WERI-Rb-1 (cell line): ENCODE data around the gene GLRX5.

Source experiments
- DNase-seq: peaks from one replicate; pipeline ENCODE4 v3.0.0-alpha.2; 2020
- H3K27ac ChIP-seq: fragments of 250-450 bp; sonication (Bioruptor Pico); 2 replicates; pipeline ENCODE4 v1.5.1; 2020; ENCODE audit warnings: mild to moderate bottlenecking, moderate library complexity
- H3K27me3 ChIP-seq: fragments of 250-450 bp; sonication (Bioruptor Pico); 2 replicates; pipeline ENCODE4 v1.5.1; 2021; ENCODE audit warnings: mild to moderate bottlenecking, low read depth, moderate library complexity; ENCODE audit not compliant: insufficient read depth, severe bottlenecking
- H3K36me3 ChIP-seq: fragments of 250-450 bp; sonication (Bioruptor Pico); 2 replicates; pipeline ENCODE4 v1.5.1; 2020; ENCODE audit warnings: mild to moderate bottlenecking, moderate library complexity
- H3K4me3 ChIP-seq: 2 replicates; pipeline ENCODE4 v1.5.1; 2011; ENCODE audit warnings: low read depth, mild to moderate bottlenecking, control low read depth, low read length
- H3K9me3 ChIP-seq: fragments of 250-450 bp; sonication (Bioruptor Pico); 2 replicates; pipeline ENCODE4 v1.5.1; 2021; ENCODE audit warnings: mild to moderate bottlenecking, moderate library complexity; ENCODE audit not compliant: severe bottlenecking
- CTCF ChIP-seq: IDR thresholded peaks from 2 replicates; pipeline ENCODE4 v1.5.1; 2011; ENCODE audit warnings: low read depth, mild to moderate bottlenecking, control low read depth, inconsistent platforms, low read length

Gene GLRX5

DNA sequence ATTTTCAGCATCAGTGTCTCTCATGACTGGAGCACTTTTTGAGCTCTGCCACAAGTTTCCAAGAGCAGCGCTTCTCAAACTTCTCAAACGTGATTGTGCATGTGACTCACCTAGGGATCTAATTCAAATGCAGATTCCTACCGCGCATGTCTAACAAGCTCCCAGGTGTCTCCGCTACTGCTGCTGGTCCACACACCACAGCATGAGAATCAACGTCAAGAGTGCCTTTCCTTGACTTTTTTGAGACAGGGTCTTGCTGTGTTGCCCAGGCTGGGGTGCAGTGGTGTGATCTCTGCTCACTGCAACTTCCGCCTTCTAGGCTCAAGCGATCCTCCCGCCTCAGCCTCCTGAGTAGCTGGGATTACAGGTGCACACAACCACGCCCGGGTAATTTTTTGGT is 22.4 kb downstream of the GLRX5 start:
- no peak overlapping the region for H3K27ac ChIP-seq
- no peaks in the 10 kb centered on the region for H3K36me3 ChIP-seq
- no peak overlapping the region for H3K4me3 ChIP-seq
- DNase-seq: no peak
- no peaks in the 10 kb centered on the region for H3K9me3 ChIP-seq
- H3K27me3 ChIP-seq: no peaks in the 10 kb centered on the region
- TF ChIP-seq CTCF: no peak

DNA sequence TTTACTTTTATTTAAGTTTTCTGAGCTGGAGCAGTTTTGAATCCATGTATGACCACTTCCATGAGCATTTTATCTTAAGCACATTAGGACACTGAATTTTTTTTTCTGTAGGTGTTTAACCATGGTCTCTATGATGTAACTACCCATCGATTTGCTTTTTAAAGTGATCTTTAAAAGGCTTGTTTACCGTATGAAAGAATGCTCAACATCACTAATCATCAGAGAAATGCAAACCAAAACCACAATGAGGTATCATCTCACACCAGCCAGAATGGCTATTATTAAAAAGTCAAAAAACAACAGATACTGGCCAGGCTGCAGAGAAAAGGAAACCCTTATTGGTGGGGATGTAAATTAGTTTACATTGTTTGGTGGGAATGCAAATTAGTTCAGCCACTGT is 23.0 kb downstream of the GLRX5 start:
- TF ChIP-seq CTCF: no peak
- Histone ChIP-seq H3K36me3 (no peaks in the 10 kb centered on the region), H3K27me3 (no peaks in the 10 kb centered on the region), H3K4me3 (no peak overlapping the region), H3K9me3 (no peaks in the 10 kb centered on the region), H3K27ac (no peak overlapping the region)
- no peak for DNase-seq

GRCh38 chr14:95559203-95559602 is 24.4 kb downstream of the GLRX5 start:
- Histone ChIP-seq H3K36me3 (no peaks in the 10 kb centered on the region), H3K27me3 (no peaks in the 10 kb centered on the region), H3K4me3 (no peak overlapping the region), H3K27ac (no peak overlapping the region), H3K9me3 (no peaks in the 10 kb centered on the region)
- TF ChIP-seq CTCF: no peak
- DNase-seq: no peak

DNA sequence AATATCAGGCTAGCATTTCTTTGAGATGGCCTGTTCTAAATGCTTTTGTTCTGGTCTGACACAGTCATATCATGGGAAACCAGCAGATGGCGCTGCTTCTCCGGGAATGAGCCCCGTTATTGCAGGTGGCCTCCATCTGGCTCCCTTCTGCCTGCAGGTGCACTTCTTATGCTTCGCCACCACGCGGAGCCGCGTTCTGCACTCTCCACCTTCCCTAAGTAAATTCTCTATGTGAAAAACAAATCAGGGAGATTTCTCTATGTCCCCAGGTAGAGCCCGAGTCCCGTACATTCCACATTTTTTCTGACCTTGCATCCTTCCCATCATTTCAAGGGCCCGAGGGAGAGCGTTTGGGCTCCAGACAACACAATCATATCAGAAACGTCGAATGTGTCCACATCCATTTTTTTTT is 26.2 kb downstream of the GLRX5 start:
- peak; percentile 94 for TF ChIP-seq CTCF
- Histone ChIP-seq H3K36me3 (no peaks in the 10 kb centered on the region), H3K27ac (no peak overlapping the region), H3K27me3 (no peaks in the 10 kb centered on the region), H3K4me3 (no peak overlapping the region), H3K9me3 (no peaks in the 10 kb centered on the region)
- peak; percentile 92 for DNase-seq

GRCh38 chr14:95562892-95563685 is 28.2 kb downstream of the GLRX5 start:
- Histone ChIP-seq H3K4me3 (no peak overlapping the region), H3K27me3 (no peaks in the 10 kb centered on the region), H3K9me3 (no peaks in the 10 kb centered on the region), H3K36me3 (no peaks in the 10 kb centered on the region), H3K27ac (no peak overlapping the region)
- no peak for TF ChIP-seq CTCF
- DNase-seq: no peak

GRCh38 chr14:95564060-95564459 is 29.2 kb downstream of the GLRX5 start:
- no peak for TF ChIP-seq CTCF
- H3K27ac ChIP-seq: no peak overlapping the region
- H3K27me3 ChIP-seq: no peaks in the 10 kb centered on the region
- no peaks in the 10 kb centered on the region for H3K36me3 ChIP-seq
- H3K4me3 ChIP-seq: no peak overlapping the region
- no peaks in the 10 kb centered on the region for H3K9me3 ChIP-seq
- DNase-seq: no peak
